HG03196 (cell line): ENCODE results near the gene PCDHB13.
"Not testable (repeated sequence)": the region's sequence is repeated elsewhere in the genome, so short reads cannot be mapped to it uniquely, and the experiment has no call there.

ENCODE experiments used
- ATAC-seq: cut with Tn5 transposase; IDR thresholded peaks from one replicate; pipeline ENCODE4 v1.9.1; 2021; ENCODE audit not compliant: unreplicated experiment

Gene PCDHB13

GRCh38 chr5:141213656-141214339 lies at the start of gene PCDHB13:
Gene PCDHB13, plus strand, starts transcription at chr5:141213919. Its CDS starts 205 bp downstream, at chr5:141214124.
- ATAC-seq: not testable (repeated sequence)

- no peak for ATAC-seq
These were observed 41.1 kb upstream of the PCDHB13 start, which contains the start of gene PCDHB7 for GRCh38 chr5:141172381-141173204. Gene PCDHB7, plus strand, starts transcription at chr5:141172644. Its CDS starts 192 bp downstream, at chr5:141172836.

GRCh38 chr5:141174291-141175104 lies 39.2 kb upstream of the PCDHB13 start:
- not testable (repeated sequence) for ATAC-seq

GRCh38 chr5:141175933-141176332 lies 37.8 kb upstream of the PCDHB13 start:
- no peak for ATAC-seq

- not testable (repeated sequence) for ATAC-seq
These were observed 36.0 kb upstream of the PCDHB13 start, which contains the start of gene PCDHB8 for GRCh38 chr5:141177577-141178191. Gene PCDHB8, plus strand, starts transcription at chr5:141177790. Its CDS starts 245 bp downstream, at chr5:141178035.

- ATAC-seq: not testable (repeated sequence)
These were observed 34.3 kb upstream of the PCDHB13 start for GRCh38 chr5:141179371-141179770.

- not testable (repeated sequence) for ATAC-seq
These were observed 33.8 kb upstream of the PCDHB13 start for GRCh38 chr5:141179876-141180275.

GRCh38 chr5:141180313-141180712 lies 33.4 kb upstream of the PCDHB13 start:
- ATAC-seq: no peak

GRCh38 chr5:141182248-141182647 lies 31.5 kb upstream of the PCDHB13 start, which contains the start of gene PCDHB16:
Gene PCDHB16, plus strand, starts transcription at chr5:141182387. Its CDS starts 173 bp downstream, at chr5:141182560.
- ATAC-seq: no peak

GRCh38 chr5:141184117-141184855 lies 29.4 kb upstream of the PCDHB13 start:
- not testable (repeated sequence) for ATAC-seq

- no peak for ATAC-seq
These were observed 26.7 kb upstream of the PCDHB13 start, which contains the start of gene PCDHB9 for GRCh38 chr5:141186897-141187512. Gene PCDHB9, plus strand, starts transcription at chr5:141187161. Its CDS starts 158 bp downstream, at chr5:141187319.

- not testable (repeated sequence) for ATAC-seq
These were observed 25.0 kb upstream of the PCDHB13 start for GRCh38 chr5:141188682-141189081.

- ATAC-seq: not testable (repeated sequence)
These were observed 24.6 kb upstream of the PCDHB13 start for GRCh38 chr5:141189131-141189530.

GRCh38 chr5:141192110-141192725 lies 21.5 kb upstream of the PCDHB13 start, which contains the start of gene PCDHB10:
Gene PCDHB10, plus strand, starts transcription at chr5:141192353. Its CDS starts 200 bp downstream, at chr5:141192553.
- no peak for ATAC-seq

GRCh38 chr5:141194332-141194731 lies 19.4 kb upstream of the PCDHB13 start:
- ATAC-seq: not testable (repeated sequence)

- ATAC-seq: no peak
These were observed 17.4 kb upstream of the PCDHB13 start for GRCh38 chr5:141196363-141196762.

- no peak for ATAC-seq
These were observed 14.1 kb upstream of the PCDHB13 start, which contains the start of gene PCDHB11 for GRCh38 chr5:141199359-141200235. Gene PCDHB11, plus strand, starts transcription at chr5:141199627. Its CDS starts 148 bp downstream, at chr5:141199775.
